ENCODE measurements around the gene RERE.

RERE gene

GRCh38 chr1:8420318-8420717, 397.1 kb downstream of the RERE start:
- Mint-ChIP-seq H3K27ac (no peak overlapping the region), H3K4me3 (no peak overlapping the region)

GRCh38 chr1:8419861-8420260, 397.6 kb downstream of the RERE start:
- peaks cover 37% of the 10 kb centered on the region for H3K4me1 Mint-ChIP-seq (ENCODE audit: low read depth)
- H3K27me3 Mint-ChIP-seq = no peaks in the 10 kb centered on the region
- no peak overlapping the region for H3K27ac Mint-ChIP-seq
- H3K9me3 Mint-ChIP-seq = no peaks in the 10 kb centered on the region
- H3K36me3 Mint-ChIP-seq (ENCODE audit: low read depth) = peaks cover 28% of the 10 kb centered on the region
- no peak overlapping the region for H3K4me3 Mint-ChIP-seq
- intact Hi-C loops (cut with micrococcal nuclease) = loop anchor here (5.0 to 10.0 kb wide), 3 partner anchors 107 to 455 kb away; partner anchors contain the start of gene ENO1

More at GRCh38 chr1:8420318-8420717, 397.1 kb downstream of the RERE start:
- Mint-ChIP-seq H3K27me3 (no peaks in the 10 kb centered on the region), H3K36me3 (ENCODE audit: low read depth) (peaks cover 29% of the 10 kb centered on the region), H3K9me3 (no peaks in the 10 kb centered on the region), H3K4me1 (ENCODE audit: low read depth) (peaks cover 40% of the 10 kb centered on the region)
- intact Hi-C loops (cut with micrococcal nuclease) = loop anchor here (5.0 to 10.0 kb wide), 3 partner anchors 107 to 454 kb away; partner anchors contain the start of gene ENO1

- Mint-ChIP-seq H3K27me3 (no peaks in the 10 kb centered on the region), H3K4me1 (ENCODE audit: low read depth) (peaks cover 30% of the 10 kb centered on the region), H3K27ac (no peak overlapping the region), H3K4me3 (no peak overlapping the region), H3K9me3 (no peaks in the 10 kb centered on the region), H3K36me3 (ENCODE audit: low read depth) (peaks cover 27% of the 10 kb centered on the region)
- intact Hi-C loops (cut with micrococcal nuclease) = no loop called here
Measured at GRCh38 chr1:8419172-8419571, 398.3 kb downstream of the RERE start.

GRCh38 chr1:8418301-8418700, 399.1 kb downstream of the RERE start:
- Mint-ChIP-seq H3K36me3 (ENCODE audit: low read depth) (peaks cover 35% of the 10 kb centered on the region), H3K4me1 (ENCODE audit: low read depth) (peaks cover 27% of the 10 kb centered on the region), H3K27me3 (no peaks in the 10 kb centered on the region), H3K9me3 (no peaks in the 10 kb centered on the region), H3K4me3 (no peak overlapping the region), H3K27ac (peak overlapping the region; percentile 61)
- intact Hi-C loops (cut with micrococcal nuclease) = no loop called here

- H3K36me3 Mint-ChIP-seq (ENCODE audit: low read depth) = peaks cover 41% of the 10 kb centered on the region
- no peaks in the 10 kb centered on the region for H3K9me3 Mint-ChIP-seq
- intact Hi-C loops (cut with micrococcal nuclease) = no loop called here
- H3K4me3 Mint-ChIP-seq = no peak overlapping the region
- no peaks in the 10 kb centered on the region for H3K27me3 Mint-ChIP-seq
- peaks cover 27% of the 10 kb centered on the region for H3K4me1 Mint-ChIP-seq (ENCODE audit: low read depth)
- peak overlapping the region; percentile 61 for H3K27ac Mint-ChIP-seq
Measured at GRCh38 chr1:8417625-8418024, 399.8 kb downstream of the RERE start.

GRCh38 chr1:8416881-8417280, 400.6 kb downstream of the RERE start:
- Mint-ChIP-seq H3K4me3 (no peak overlapping the region), H3K27ac (no peak overlapping the region), H3K27me3 (no peaks in the 10 kb centered on the region), H3K9me3 (no peaks in the 10 kb centered on the region), H3K36me3 (ENCODE audit: low read depth) (peaks cover 48% of the 10 kb centered on the region), H3K4me1 (ENCODE audit: low read depth) (peaks cover 27% of the 10 kb centered on the region)
- intact Hi-C loops (cut with micrococcal nuclease) = no loop called here

GRCh38 chr1:8415526-8416278, 401.7 kb downstream of the RERE start:
- Mint-ChIP-seq H3K4me3 (no peak overlapping the region), H3K36me3 (ENCODE audit: low read depth) (peaks cover 55% of the 10 kb centered on the region), H3K9me3 (no peaks in the 10 kb centered on the region), H3K27me3 (no peaks in the 10 kb centered on the region), H3K4me1 (ENCODE audit: low read depth) (peaks cover 30% of the 10 kb centered on the region), H3K27ac (no peak overlapping the region)
- intact Hi-C loops (cut with micrococcal nuclease) = no loop called here

- no peak overlapping the region for H3K27ac Mint-ChIP-seq
- H3K9me3 Mint-ChIP-seq = no peaks in the 10 kb centered on the region
- intact Hi-C loops (cut with micrococcal nuclease) = no loop called here
- no peaks in the 10 kb centered on the region for H3K27me3 Mint-ChIP-seq
- H3K36me3 Mint-ChIP-seq (ENCODE audit: low read depth) = peaks cover 85% of the 10 kb centered on the region
- H3K4me1 Mint-ChIP-seq (ENCODE audit: low read depth) = peaks cover 40% of the 10 kb centered on the region
- H3K4me3 Mint-ChIP-seq = no peak overlapping the region
Measured at GRCh38 chr1:8412183-8412831, 405.1 kb downstream of the RERE start.

- Mint-ChIP-seq H3K27me3 (no peaks in the 10 kb centered on the region), H3K27ac (no peak overlapping the region), H3K4me3 (no peak overlapping the region), H3K4me1 (ENCODE audit: low read depth) (peaks cover 40% of the 10 kb centered on the region), H3K36me3 (ENCODE audit: low read depth) (peaks cover 89% of the 10 kb centered on the region), H3K9me3 (no peaks in the 10 kb centered on the region)
- intact Hi-C loops (cut with micrococcal nuclease) = no loop called here
Measured at GRCh38 chr1:8411803-8412182, 405.6 kb downstream of the RERE start.

- intact Hi-C loops (cut with micrococcal nuclease) = no loop called here
- H3K4me1 Mint-ChIP-seq (ENCODE audit: low read depth) = peaks cover 35% of the 10 kb centered on the region
- H3K27ac Mint-ChIP-seq = no peak overlapping the region
- no peak overlapping the region for H3K4me3 Mint-ChIP-seq
- no peaks in the 10 kb centered on the region for H3K27me3 Mint-ChIP-seq
- H3K36me3 Mint-ChIP-seq (ENCODE audit: low read depth) = peaks cover 89% of the 10 kb centered on the region
- no peaks in the 10 kb centered on the region for H3K9me3 Mint-ChIP-seq
Measured at GRCh38 chr1:8410791-8411190, 406.6 kb downstream of the RERE start.

GRCh38 chr1:8409606-8410005, 407.8 kb downstream of the RERE start:
- Mint-ChIP-seq H3K9me3 (no peaks in the 10 kb centered on the region), H3K36me3 (ENCODE audit: low read depth) (peaks cover 91% of the 10 kb centered on the region), H3K27me3 (no peaks in the 10 kb centered on the region), H3K4me1 (ENCODE audit: low read depth) (peaks cover 34% of the 10 kb centered on the region), H3K4me3 (no peak overlapping the region), H3K27ac (peak overlapping the region; percentile 32)
- intact Hi-C loops (cut with micrococcal nuclease) = no loop called here

- intact Hi-C loops (cut with micrococcal nuclease) = no loop called here
Measured at GRCh38 chr1:8409106-8409505, 408.3 kb downstream of the RERE start.

GRCh38 chr1:8408151-8408839, 409.1 kb downstream of the RERE start:
- intact Hi-C loops (cut with micrococcal nuclease) = no loop called here
- Mint-ChIP-seq H3K36me3 (ENCODE audit: low read depth) (peaks cover 91% of the 10 kb centered on the region), H3K4me1 (ENCODE audit: low read depth) (peaks cover 36% of the 10 kb centered on the region), H3K27me3 (no peaks in the 10 kb centered on the region), H3K4me3 (no peak overlapping the region), H3K9me3 (no peaks in the 10 kb centered on the region), H3K27ac (no peak overlapping the region)

More at GRCh38 chr1:8409106-8409505, 408.3 kb downstream of the RERE start:
- Mint-ChIP-seq H3K27ac (peak overlapping the region; percentile 32), H3K27me3 (no peaks in the 10 kb centered on the region), H3K9me3 (no peaks in the 10 kb centered on the region), H3K4me3 (no peak overlapping the region), H3K36me3 (ENCODE audit: low read depth) (peaks cover 91% of the 10 kb centered on the region), H3K4me1 (ENCODE audit: low read depth) (peaks cover 36% of the 10 kb centered on the region)

GRCh38 chr1:8407652-8408051, 409.8 kb downstream of the RERE start:
- peaks cover 36% of the 10 kb centered on the region for H3K4me1 Mint-ChIP-seq (ENCODE audit: low read depth)
- H3K27ac Mint-ChIP-seq = no peak overlapping the region
- intact Hi-C loops (cut with micrococcal nuclease) = no loop called here
- no peak overlapping the region for H3K4me3 Mint-ChIP-seq
- no peaks in the 10 kb centered on the region for H3K27me3 Mint-ChIP-seq
- peaks cover 91% of the 10 kb centered on the region for H3K36me3 Mint-ChIP-seq (ENCODE audit: low read depth)
- no peaks in the 10 kb centered on the region for H3K9me3 Mint-ChIP-seq
